DND-41 (cell line): Measurements from ENCODE around the gene TMEM87B.

Source experiments
- ATAC-seq: fragments of 200-7000 bp; cut with Tn5 transposase; 3 replicates; pipeline ENCODE4 v1.9.1; 2021; ENCODE audit warnings: low read depth; ENCODE audit not compliant: insufficient read depth
- DNase-seq: peaks from one replicate; pipeline ENCODE4 v3.0.0-alpha.2; 2020
- H2AFZ ChIP-seq: 2 replicates; pipeline ENCODE4 v1.6.0; 2012; ENCODE audit warnings: low read depth, low read length
- H3K27ac ChIP-seq: 2 replicates; pipeline ENCODE4 v1.5.1; 2012; ENCODE audit warnings: low read length, inconsistent platforms
- H3K27me3 ChIP-seq: fragments of 200-600 bp; sonication (generic); 2 replicates; pipeline ENCODE4 v1.6.0; 2012; ENCODE audit warnings: low read length, mild to moderate bottlenecking, inconsistent platforms; ENCODE audit not compliant: insufficient read depth, poor library complexity
- H3K36me3 ChIP-seq: 2 replicates; pipeline ENCODE4 v1.5.1; 2012; ENCODE audit warnings: low read length, inconsistent platforms; ENCODE audit not compliant: insufficient read depth
- H3K4me1 ChIP-seq: 2 replicates; pipeline ENCODE4 v1.5.1; 2012; ENCODE audit warnings: mild to moderate bottlenecking, low read length; ENCODE audit not compliant: insufficient read depth
- H3K4me2 ChIP-seq: 2 replicates; pipeline ENCODE4 v1.6.0; 2012; ENCODE audit warnings: mild to moderate bottlenecking, moderate library complexity, low read length, inconsistent platforms; ENCODE audit not compliant: insufficient read depth
- H3K4me3 ChIP-seq, 2 experiments: fragments of 200-600 bp in 1 of 2; shearing (Covaris generic) in 1 of 2; 2 replicates each; pipeline ENCODE4 v1.5.1; 2012 to 2016; ENCODE audit warnings: inconsistent platforms in 2 of 2, low read length in 2 of 2, mild to moderate bottlenecking in 2 of 2, low read depth in 1 of 2, moderate library complexity in 1 of 2
- H3K79me2 ChIP-seq: 2 replicates; pipeline ENCODE4 v1.6.0; 2012; ENCODE audit warnings: low read length, inconsistent platforms; ENCODE audit not compliant: insufficient read depth
- H3K9ac ChIP-seq: 2 replicates; pipeline ENCODE4 v1.6.0; 2012; ENCODE audit warnings: low read depth, mild to moderate bottlenecking, inconsistent platforms, low read length, moderate library complexity
- H3K9me3 ChIP-seq: 2 replicates; pipeline ENCODE4 v1.5.1; 2012; ENCODE audit warnings: low read length, moderate library complexity, mild to moderate bottlenecking, inconsistent platforms; ENCODE audit not compliant: insufficient read depth, severe bottlenecking
- H4K20me1 ChIP-seq: 2 replicates; pipeline ENCODE4 v1.6.0; 2012; ENCODE audit warnings: low read length; ENCODE audit not compliant: insufficient read depth
- EZH2 ChIP-seq: IDR thresholded peaks from 3 replicates; pipeline ENCODE4 v1.6.1; 2012; ENCODE audit warnings: borderline replicate concordance, low read depth, mild to moderate bottlenecking, moderate library complexity, low read length, inconsistent platforms; ENCODE audit not compliant: severe bottlenecking
- TF ChIP-seq, protein P1 (sequence below): IDR thresholded peaks from 2 replicates; pipeline ENCODE4 v1.5.1; 2012; ENCODE audit warnings: borderline replicate concordance, low read length, moderate library complexity, mild to moderate bottlenecking; ENCODE audit not compliant: poor library complexity, severe bottlenecking; ENCODE audit errors: extremely low read depth

TMEM87B gene

GRCh38 chr2:112085375-112085730 is 30.3 kb downstream of the TMEM87B start:
- no peak overlapping the region for H3K27ac ChIP-seq
- H3K9me3 ChIP-seq, result no peaks in the 10 kb centered on the region
- H3K4me3 ChIP-seq, result no peak overlapping the region
- DNase-seq (no peak), ATAC-seq (no peak)
- no peak overlapping the region for H3K4me2 ChIP-seq
- no peaks in the 10 kb centered on the region for H3K79me2 ChIP-seq
- H3K27me3 ChIP-seq, result no peaks in the 10 kb centered on the region
- TF ChIP-seq EZH2, result no peak
- TF ChIP-seq, protein P1, sequence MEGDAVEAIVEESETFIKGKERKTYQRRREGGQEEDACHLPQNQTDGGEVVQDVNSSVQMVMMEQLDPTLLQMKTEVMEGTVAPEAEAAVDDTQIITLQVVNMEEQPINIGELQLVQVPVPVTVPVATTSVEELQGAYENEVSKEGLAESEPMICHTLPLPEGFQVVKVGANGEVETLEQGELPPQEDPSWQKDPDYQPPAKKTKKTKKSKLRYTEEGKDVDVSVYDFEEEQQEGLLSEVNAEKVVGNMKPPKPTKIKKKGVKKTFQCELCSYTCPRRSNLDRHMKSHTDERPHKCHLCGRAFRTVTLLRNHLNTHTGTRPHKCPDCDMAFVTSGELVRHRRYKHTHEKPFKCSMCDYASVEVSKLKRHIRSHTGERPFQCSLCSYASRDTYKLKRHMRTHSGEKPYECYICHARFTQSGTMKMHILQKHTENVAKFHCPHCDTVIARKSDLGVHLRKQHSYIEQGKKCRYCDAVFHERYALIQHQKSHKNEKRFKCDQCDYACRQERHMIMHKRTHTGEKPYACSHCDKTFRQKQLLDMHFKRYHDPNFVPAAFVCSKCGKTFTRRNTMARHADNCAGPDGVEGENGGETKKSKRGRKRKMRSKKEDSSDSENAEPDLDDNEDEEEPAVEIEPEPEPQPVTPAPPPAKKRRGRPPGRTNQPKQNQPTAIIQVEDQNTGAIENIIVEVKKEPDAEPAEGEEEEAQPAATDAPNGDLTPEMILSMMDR, result no peak
- H3K36me3 ChIP-seq, result peaks cover 82% of the 10 kb centered on the region
- no peak overlapping the region for H3K9ac ChIP-seq
- H2AFZ ChIP-seq, result no peak overlapping the region
- H4K20me1 ChIP-seq, result no peaks in the 10 kb centered on the region
- no peaks in the 10 kb centered on the region for H3K4me1 ChIP-seq

DNA sequence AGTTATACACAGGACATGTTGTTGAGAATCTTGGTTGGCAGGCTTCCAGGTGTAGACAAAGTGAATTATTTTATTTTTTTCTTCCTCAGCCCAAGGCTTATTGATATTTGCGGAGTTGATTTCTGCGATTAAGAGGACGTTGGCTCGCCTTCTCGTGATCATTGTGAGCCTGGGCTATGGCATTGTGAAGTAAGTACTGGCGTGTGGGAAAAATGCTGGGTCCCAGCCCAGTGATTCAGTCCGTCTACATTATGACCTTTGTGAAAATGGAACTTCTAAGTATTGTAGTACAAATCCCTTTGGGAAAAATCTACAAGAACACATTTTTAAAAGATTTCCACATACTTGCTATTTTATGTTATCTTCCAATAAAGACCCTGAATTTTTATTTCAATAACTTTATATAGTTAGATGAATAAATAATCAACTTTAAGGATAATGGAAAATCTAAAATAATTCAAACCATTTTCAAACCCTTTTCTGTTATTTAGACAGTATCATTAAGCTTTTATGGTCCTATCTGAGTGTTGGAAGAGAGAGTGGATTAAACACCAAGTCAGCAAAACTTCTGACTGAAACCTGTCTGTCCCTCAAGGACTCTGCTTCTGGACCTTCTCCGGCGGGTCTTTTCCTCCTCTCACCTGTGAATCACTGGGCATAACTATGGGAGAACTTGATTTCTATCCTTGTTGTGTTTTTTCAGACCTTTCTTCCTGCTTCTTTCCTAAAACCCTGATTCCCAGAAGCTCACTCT is 31.0 kb downstream of the TMEM87B start:
- Histone ChIP-seq H3K9ac (no peak overlapping the region), H3K4me2 (no peak overlapping the region), H3K9me3 (no peaks in the 10 kb centered on the region), H3K79me2 (no peaks in the 10 kb centered on the region), H2AFZ (no peak overlapping the region), H3K27me3 (no peaks in the 10 kb centered on the region), H3K27ac (no peak overlapping the region), H3K4me1 (no peaks in the 10 kb centered on the region), H4K20me1 (no peaks in the 10 kb centered on the region), H3K36me3 (peaks cover 82% of the 10 kb centered on the region), H3K4me3 (no peak overlapping the region)
- TF ChIP-seq EZH2, result no peak
- TF ChIP-seq, protein P1, result no peak
- no peak for DNase-seq
- no peak for ATAC-seq

DNA sequence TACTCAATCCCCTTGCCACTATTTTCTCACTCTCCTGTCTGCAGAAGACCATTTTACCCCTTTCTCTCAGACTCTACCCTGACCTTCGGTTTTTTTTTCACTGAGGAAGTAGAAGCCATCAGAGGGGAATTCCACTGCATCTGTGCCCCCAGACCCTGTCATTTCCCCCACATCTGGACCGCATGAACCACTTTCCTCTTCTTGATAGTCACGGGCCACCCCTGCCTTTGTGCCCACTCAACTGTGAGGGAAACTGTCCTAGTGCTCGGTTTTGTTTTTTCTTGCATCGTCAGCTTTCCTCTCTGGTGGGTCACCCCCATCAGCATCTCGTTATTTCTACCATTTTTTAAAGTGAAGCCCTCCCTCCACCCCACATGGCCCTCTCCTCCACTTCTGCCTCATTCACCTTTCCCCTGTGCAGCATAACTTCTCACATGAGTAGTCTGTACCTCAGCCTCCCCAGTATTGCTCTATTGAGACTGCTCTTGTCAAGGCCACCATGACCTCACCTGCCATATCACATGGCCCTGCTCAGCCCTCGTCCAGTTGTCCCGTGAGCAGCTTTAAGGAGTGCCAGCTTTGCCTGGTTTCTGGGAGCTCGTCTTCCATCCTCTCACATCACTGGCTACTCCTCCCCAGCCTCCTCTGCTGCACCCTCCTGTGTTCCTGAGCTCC is 32.4 kb downstream of the TMEM87B start:
- H3K27ac ChIP-seq, result no peak overlapping the region

More for the DNA sequence above, 32.4 kb downstream of the TMEM87B start:
- Histone ChIP-seq H3K9me3 (no peaks in the 10 kb centered on the region), H2AFZ (no peak overlapping the region), H3K4me2 (no peak overlapping the region), H3K79me2 (no peaks in the 10 kb centered on the region), H3K27me3 (no peaks in the 10 kb centered on the region), H3K4me3 (no peak overlapping the region), H3K9ac (no peak overlapping the region), H3K4me1 (no peaks in the 10 kb centered on the region), H3K36me3 (peaks cover 75% of the 10 kb centered on the region), H4K20me1 (no peaks in the 10 kb centered on the region)
- no peak for DNase-seq
- no peak for ATAC-seq
- TF ChIP-seq, protein P1, result no peak
